Loucy (cell line): ENCODE results near the gene CRIP2.

Experiments
- H2AFZ ChIP-seq: fragments of 200-600 bp; sonication (generic); 2 replicates; pipeline ENCODE4 v1.6.0; 2016; ENCODE audit warnings: antibody characterized with exemption, mild to moderate bottlenecking, low read length, moderate library complexity
- H3F3A ChIP-seq: fragments of 200-600 bp; 2 replicates; pipeline ENCODE4 v1.6.0; 2016; ENCODE audit warnings: antibody characterized with exemption, low read depth, mild to moderate bottlenecking
- H3K27me3 ChIP-seq: fragments of 200-600 bp; sonication (generic); 2 replicates; pipeline ENCODE4 v1.6.1; 2014; ENCODE audit warnings: low read length, mild to moderate bottlenecking; ENCODE audit not compliant: insufficient read depth, poor library complexity, severe bottlenecking
- H3K36me3 ChIP-seq: fragments of 200-600 bp; sonication (generic); 2 replicates; pipeline ENCODE4 v1.6.1; 2016; ENCODE audit warnings: low read length; ENCODE audit not compliant: insufficient read depth
- H3K4me1 ChIP-seq: fragments of 200-600 bp; sonication (generic); 2 replicates; pipeline ENCODE4 v1.5.1; 2014; ENCODE audit warnings: low read length, mild to moderate bottlenecking; ENCODE audit not compliant: insufficient read depth, poor library complexity, severe bottlenecking
- H3K4me2 ChIP-seq: fragments of 200-600 bp; sonication (generic); 2 replicates; pipeline ENCODE4 v1.6.0; 2014; ENCODE audit warnings: antibody characterized with exemption, low read length, low read depth, mild to moderate bottlenecking; ENCODE audit not compliant: poor library complexity, severe bottlenecking
- H3K4me3 ChIP-seq: fragments of 200-600 bp; sonication (generic); 2 replicates; pipeline ENCODE4 v1.5.1; 2014; ENCODE audit warnings: low read length, mild to moderate bottlenecking, mixed read lengths; ENCODE audit not compliant: poor library complexity, severe bottlenecking
- H3K79me2 ChIP-seq: fragments of 200-600 bp; sonication (generic); 2 replicates; pipeline ENCODE4 v1.6.1; 2014; ENCODE audit warnings: low read length; ENCODE audit not compliant: insufficient read depth
- H3K9ac ChIP-seq: fragments of 200-600 bp; sonication (generic); 2 replicates; pipeline ENCODE4 v1.6.0; 2014; ENCODE audit warnings: mild to moderate bottlenecking, low read depth, low read length, moderate library complexity; ENCODE audit not compliant: poor library complexity, severe bottlenecking
- H3K9me2 ChIP-seq: fragments of 200-600 bp; sonication (generic); replicated peaks from 2 replicates; pipeline ENCODE4 v1.6.1; 2016; ENCODE audit warnings: low read depth, low read length, mixed read lengths
- H3K9me3 ChIP-seq: fragments of 200-600 bp; sonication (generic); 2 replicates; pipeline ENCODE4 v1.6.1; 2014; ENCODE audit warnings: mild to moderate bottlenecking, antibody characterized with exemption, low read length, low read depth; ENCODE audit not compliant: insufficient read depth
- H4K20me1 ChIP-seq: fragments of 200-600 bp; sonication (generic); 2 replicates; pipeline ENCODE4 v1.6.0; 2014; ENCODE audit warnings: antibody characterized with exemption, low read length, mild to moderate bottlenecking; ENCODE audit not compliant: insufficient read depth, poor library complexity, severe bottlenecking
- EZH2phosphoT487 ChIP-seq: fragments of 200-600 bp; IDR thresholded peaks from 2 replicates; pipeline ENCODE4 v1.6.1; 2018; ENCODE audit warnings: antibody characterized with exemption, mild to moderate bottlenecking, moderate library complexity, borderline replicate concordance
- TF ChIP-seq, protein P1 (sequence below): fragments of 200-600 bp; sonication (generic); conservative IDR thresholded peaks from 2 replicates; pipeline ENCODE4 v1.5.1; 2014; ENCODE audit warnings: mild to moderate bottlenecking, antibody characterized with exemption, low read length

The CRIP2 gene

DNA sequence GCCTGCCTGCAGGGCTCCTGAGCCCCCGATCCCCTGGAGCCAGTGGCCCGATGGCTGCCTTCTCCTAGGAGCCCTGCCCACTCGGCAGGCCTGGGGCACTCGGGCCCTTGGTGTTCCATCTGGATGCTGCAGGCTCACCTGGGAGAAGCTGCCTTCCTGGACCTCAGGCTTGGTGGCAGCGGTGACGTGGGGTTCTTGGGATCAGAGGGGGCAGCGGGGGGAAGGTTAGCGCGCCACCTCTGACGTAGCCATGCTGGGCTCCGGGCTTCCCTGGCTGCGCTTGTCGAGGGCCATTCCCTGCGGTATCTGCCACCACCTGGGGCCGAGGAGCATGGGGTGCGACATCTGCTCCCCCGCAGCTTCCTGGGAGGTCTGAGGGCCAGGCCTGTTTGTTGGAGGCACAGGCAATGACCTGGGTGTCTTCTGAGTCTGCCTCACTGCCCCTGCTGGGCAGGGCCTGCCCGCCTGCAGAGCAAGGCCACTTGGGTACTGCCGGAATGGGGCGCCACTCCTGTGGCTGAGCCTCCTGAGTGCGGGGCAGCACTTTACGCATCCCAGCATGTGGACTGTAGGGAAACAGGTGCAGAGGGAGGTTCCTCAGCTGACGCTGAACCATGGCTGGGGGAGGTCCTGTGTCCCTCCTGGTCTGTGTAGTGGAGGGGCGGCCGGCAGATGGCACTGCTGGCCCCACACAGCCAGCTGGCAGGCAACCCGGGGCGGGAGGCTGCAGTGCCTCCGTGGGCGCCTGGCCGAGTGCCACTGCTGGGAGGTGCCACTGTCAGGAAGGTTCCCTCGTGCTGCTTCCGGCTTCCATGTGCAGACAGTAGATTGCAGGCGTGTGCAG is 34.7 kb upstream of the CRIP2 start:
- Histone ChIP-seq H3K9me3 (no peaks in the 10 kb centered on the region), H4K20me1 (peaks cover 42% of the 10 kb centered on the region), H3K79me2 (peaks cover 57% of the 10 kb centered on the region), H2AFZ (no peak overlapping the region), H3K36me3 (peaks cover 36% of the 10 kb centered on the region; the same call in 1 of the 2 replicates), H3K9ac (no peak overlapping the region), H3K4me3 (no peak overlapping the region), H3K9me2 (no peaks in the 10 kb centered on the region), H3K4me1 (no peaks in the 10 kb centered on the region), H3F3A (no peaks in the 10 kb centered on the region), H3K4me2 (no peak overlapping the region), H3K27me3 (no peaks in the 10 kb centered on the region)
- TF ChIP-seq, protein P1, sequence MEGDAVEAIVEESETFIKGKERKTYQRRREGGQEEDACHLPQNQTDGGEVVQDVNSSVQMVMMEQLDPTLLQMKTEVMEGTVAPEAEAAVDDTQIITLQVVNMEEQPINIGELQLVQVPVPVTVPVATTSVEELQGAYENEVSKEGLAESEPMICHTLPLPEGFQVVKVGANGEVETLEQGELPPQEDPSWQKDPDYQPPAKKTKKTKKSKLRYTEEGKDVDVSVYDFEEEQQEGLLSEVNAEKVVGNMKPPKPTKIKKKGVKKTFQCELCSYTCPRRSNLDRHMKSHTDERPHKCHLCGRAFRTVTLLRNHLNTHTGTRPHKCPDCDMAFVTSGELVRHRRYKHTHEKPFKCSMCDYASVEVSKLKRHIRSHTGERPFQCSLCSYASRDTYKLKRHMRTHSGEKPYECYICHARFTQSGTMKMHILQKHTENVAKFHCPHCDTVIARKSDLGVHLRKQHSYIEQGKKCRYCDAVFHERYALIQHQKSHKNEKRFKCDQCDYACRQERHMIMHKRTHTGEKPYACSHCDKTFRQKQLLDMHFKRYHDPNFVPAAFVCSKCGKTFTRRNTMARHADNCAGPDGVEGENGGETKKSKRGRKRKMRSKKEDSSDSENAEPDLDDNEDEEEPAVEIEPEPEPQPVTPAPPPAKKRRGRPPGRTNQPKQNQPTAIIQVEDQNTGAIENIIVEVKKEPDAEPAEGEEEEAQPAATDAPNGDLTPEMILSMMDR, result no peak
- TF ChIP-seq EZH2phosphoT487, result no peak

DNA sequence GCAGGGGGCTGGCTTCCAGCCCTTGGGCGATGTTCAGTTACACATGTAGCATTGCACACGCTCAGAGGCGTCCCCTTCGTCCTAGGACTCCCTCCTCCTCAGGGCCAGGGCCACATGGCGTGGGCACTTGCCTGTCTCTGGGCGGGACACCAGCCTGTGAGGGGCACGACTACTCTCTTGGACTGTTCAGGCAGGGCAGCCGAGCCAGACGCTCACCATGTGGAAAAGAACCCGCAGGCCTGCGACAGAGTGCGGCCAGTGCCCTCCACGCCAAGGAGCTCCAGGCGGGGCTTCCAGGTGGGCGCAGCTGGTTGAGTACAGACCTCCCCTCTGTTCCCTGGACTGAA is 34.1 kb upstream of the CRIP2 start:
- no peak overlapping the region for H3K4me2 ChIP-seq
- no peaks in the 10 kb centered on the region for H3K4me1 ChIP-seq
- H3K4me3 ChIP-seq, result no peak overlapping the region
- H3K9me3 ChIP-seq, result no peaks in the 10 kb centered on the region
- peaks cover 36% of the 10 kb centered on the region; the same call in 1 of the 2 replicates for H3K36me3 ChIP-seq
- no peak overlapping the region for H3K9ac ChIP-seq
- H3K27me3 ChIP-seq, result no peaks in the 10 kb centered on the region
- H3K9me2 ChIP-seq, result no peaks in the 10 kb centered on the region
- H2AFZ ChIP-seq, result no peak overlapping the region
- peaks cover 38% of the 10 kb centered on the region for H4K20me1 ChIP-seq
- no peaks in the 10 kb centered on the region for H3F3A ChIP-seq
- H3K79me2 ChIP-seq, result peaks cover 51% of the 10 kb centered on the region
- TF ChIP-seq, protein P1, result no peak
- TF ChIP-seq EZH2phosphoT487, result no peak

DNA sequence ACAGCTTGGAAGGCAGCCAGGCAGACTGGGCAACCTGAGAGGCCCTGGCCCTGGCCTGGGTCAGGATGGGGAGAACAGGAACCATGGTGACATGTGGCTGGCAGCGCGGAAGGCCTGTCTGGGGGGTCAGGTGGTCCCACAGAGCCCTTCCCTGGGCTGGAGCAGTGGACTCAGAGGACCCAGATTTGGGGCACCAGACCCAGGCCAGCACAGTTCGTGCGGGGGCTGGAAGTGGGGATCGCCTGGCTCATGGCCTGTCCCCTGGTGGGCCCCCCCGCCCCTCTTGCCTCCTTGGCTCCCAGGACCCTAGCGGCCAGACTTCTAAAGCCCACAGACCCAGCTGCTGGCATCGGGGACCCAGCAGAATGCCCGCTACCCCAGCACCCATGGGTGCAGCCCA is 33.6 kb upstream of the CRIP2 start:
- peaks cover 36% of the 10 kb centered on the region for H4K20me1 ChIP-seq
- peaks cover 47% of the 10 kb centered on the region for H3K79me2 ChIP-seq
- H3K9me3 ChIP-seq, result no peaks in the 10 kb centered on the region
- H3K36me3 ChIP-seq, result peaks cover 40% of the 10 kb centered on the region; the same call in 1 of the 2 replicates
- no peak overlapping the region for H3K4me2 ChIP-seq
- no peak overlapping the region for H3K9ac ChIP-seq
- no peaks in the 10 kb centered on the region for H3K9me2 ChIP-seq
- H3K27me3 ChIP-seq, result no peaks in the 10 kb centered on the region
- no peaks in the 10 kb centered on the region for H3K4me1 ChIP-seq
- TF ChIP-seq, protein P1, result no peak
- no peak for TF ChIP-seq EZH2phosphoT487
- no peak overlapping the region for H2AFZ ChIP-seq
- H3F3A ChIP-seq, result no peaks in the 10 kb centered on the region
- H3K4me3 ChIP-seq, result no peak overlapping the region
